Measurements from ENCODE around the gene CREB5.

The CREB5 gene

DNA sequence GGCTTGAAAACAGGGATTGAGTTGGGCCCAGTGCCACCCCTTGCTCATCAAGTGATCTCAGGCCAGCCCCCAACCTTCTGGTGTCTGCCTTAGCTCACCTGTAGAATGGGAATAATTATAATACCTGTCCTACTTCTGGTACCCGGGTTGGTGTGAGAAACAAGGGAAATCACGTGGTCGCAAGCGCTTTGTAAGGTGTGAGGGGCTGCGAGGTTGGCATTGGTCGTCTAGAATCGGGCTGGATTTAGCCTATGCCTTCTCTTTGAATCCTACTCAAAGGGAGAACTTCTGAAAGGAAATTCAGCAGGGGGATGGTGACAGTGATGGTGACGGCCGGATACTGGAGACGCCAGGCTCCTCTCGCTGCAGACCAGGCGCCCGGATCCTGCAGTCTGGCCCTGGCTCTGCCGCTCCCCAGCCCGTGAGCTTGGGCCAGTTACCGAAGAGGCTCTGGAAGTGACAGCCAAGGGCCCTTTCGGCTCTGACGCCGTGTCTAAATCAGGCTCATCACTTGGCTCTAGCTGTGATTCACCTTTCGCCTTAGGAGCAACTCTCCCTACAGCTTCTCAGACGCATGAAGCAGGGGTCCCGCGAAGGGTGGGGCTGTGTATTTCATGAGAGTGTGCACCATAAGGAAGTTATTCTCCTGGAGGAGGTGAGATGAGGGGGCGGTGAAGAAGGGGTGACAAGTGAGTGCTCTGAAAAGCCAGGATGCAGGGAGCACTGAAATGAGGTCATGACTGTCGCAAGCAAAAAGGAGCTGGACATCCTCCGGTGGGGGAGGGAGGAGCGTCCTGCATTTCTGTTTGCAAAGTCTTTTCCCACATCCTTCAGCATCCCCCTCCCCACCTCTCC is 4.0 kb upstream of the CREB5 start:
- no peak for DNase-seq

GRCh38 chr7:28408960-28409715 is 3.2 kb upstream of the CREB5 start:
- DNase-seq = peak; percentile 71

DNA sequence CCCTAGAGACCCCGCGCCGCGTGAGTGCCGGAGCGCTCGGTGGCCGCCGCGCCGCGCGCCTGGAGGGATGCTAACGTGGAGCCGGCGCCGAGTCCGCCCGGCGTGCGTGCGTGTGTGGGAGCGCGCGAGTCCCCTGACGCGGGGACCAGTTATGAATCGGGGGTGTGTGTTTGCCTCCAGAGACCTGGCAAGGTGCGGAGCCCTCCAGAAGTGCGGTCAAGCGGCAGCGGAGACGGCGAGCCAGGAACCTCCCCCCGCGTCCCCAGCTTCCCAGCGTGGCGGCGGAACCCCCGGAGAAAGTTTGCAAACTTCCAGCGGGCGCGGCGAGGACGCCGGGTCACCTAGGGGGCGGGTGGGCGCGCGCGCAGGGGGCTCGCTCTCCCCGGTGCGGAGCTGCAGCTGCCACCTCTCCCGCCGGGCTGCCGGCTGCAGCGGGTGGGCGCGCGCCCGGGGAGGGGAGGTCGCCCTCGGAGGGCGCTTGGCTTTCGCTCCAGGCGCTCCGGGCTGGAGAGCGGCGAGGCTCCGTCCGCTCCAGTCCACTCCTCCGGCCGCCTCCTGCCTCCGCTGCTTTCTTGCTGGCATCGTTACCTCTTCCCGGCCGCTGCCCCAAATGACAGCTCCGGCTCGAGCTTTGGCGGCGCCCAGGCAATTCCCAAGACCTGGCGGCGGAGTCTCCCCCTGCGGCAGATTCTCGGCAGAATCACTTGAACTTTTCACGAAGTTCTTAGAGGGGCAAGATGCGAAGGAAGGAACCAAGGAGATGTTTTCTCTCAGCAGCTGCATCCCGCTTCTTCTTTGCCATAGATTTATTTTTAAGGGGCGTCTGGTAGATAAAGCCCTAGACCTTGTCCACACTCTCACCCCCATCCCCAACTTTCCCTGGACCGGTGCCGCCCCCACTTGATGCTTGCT is 2.3 kb upstream of the CREB5 start:
- no peak for DNase-seq

GRCh38 chr7:28410628-28411531 is 1.4 kb upstream of the CREB5 start:
- DNase-seq = no peak

DNA sequence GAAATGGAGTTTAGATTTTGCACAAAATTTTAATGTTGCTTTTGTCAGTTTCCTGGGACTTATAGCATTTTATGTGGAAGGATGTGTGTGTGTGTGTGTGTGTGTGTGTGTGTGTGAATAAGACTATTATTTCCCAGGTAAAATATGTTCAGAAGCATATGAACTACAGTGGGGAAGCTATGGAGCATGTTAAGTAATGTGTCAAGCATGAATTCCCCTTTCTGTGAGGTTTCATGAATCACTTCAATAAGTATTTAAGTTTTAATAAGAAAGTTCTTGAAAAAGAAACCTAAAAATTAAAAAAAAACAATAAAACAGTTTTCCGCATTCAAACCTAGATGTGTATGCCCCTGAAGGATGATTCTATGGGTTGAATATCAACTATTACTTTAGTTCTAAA is 693 bp downstream of the CREB5 start:
- DNase-seq = no peak

DNA sequence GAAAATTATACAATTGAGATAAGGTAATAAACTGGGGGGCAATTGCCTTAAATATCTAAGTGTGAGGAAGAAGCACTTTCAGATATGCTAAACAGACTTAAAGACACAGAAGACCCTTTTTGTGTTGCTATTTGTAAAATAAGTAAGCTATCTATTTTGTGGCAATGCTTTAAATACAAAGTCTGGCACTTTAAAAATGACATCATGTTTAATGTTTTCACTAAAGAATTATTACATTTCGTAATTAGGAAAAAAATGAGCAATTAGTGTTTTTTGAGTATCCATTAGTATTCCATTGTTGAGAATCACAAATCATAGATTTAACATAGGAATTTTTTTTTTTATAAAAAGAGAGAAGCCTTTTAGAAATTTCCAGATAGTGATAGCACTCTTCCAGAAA is 2.1 kb downstream of the CREB5 start:
- DNase-seq = no peak

- DNase-seq = no peak
Measured at GRCh38 chr7:28417321-28417940, 5.1 kb downstream of the CREB5 start.

DNA sequence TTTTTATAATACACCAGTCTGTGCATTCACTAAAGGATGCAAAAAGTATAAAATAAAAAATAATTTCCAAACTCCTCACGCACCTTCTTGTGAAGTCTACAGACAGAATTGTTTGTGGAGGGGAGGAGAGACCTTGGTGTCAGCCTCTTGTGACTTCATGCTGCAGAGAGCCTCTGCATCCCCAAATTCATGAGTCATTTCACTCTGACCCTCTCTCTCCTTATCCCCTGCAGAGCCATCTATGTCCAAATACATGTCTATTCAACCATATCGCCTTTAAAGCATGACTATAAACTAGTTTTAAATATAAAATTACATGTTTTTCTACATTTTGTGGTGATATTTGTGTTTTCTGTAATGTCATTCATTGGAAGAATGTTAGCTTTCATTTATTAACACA is 6.0 kb downstream of the CREB5 start:
- DNase-seq = no peak

GRCh38 chr7:28418966-28419365 is 6.6 kb downstream of the CREB5 start:
- DNase-seq = no peak

DNA sequence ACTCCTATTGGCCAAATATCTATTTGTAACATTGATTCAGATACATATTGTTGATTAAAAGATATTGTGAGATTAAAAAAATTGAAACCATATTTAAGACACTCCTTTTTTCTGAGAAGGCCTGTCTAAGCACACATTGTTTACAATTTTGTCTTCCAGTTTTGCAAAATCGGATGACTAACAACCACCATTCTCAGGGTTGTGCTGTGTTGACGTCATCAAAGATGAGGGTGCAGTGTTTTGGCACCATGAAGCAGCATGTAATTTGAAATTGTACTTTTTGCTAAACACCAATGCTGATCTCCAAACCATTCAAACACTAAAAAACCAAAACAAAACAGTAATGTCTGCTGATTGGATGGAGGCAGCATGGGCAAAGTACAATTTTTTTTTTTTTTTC is 7.4 kb downstream of the CREB5 start:
- DNase-seq = no peak

DNA sequence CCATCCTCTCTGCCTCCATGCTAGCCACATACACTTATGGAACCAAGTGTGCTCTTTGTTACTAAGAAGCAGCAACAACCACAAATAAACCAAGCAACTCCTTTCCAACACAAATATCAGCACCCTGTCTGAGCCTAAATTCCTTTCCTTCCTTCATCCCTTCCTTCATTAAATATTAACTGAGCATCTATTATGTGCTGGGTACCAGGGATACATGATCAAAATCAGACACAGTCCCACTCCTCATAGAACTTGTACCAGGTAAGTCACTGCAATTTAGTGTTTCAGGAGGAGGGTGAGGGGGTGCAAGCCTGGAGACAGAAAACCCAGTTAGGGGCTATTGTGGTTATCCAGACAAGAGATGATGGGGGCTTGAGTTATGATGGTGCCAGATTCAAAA is 10.8 kb downstream of the CREB5 start:
- no peak for DNase-seq

GRCh38 chr7:28423918-28424514 is 11.7 kb downstream of the CREB5 start:
- DNase-seq = no peak

- DNase-seq = no peak
Measured at GRCh38 chr7:28425496-28425895, 13.2 kb downstream of the CREB5 start.

DNA sequence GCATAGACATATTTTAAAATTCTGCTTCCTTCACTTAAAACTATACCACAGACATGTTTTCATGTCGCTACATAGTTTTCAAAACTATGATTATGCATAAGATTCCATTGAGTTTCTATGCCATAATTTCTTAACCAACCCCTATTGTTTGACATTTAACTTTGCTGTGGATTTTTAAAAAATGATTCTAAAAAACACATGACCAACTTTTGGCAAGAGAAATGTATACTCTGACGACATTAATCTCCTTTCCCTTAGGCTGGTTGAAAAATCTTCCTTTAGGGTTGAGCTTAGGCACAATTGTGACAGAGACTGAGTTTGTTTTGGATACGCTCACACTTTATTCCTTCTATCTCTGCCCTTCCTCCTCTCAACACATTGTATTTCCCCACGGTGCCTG is 14.9 kb downstream of the CREB5 start:
- DNase-seq = no peak

DNA sequence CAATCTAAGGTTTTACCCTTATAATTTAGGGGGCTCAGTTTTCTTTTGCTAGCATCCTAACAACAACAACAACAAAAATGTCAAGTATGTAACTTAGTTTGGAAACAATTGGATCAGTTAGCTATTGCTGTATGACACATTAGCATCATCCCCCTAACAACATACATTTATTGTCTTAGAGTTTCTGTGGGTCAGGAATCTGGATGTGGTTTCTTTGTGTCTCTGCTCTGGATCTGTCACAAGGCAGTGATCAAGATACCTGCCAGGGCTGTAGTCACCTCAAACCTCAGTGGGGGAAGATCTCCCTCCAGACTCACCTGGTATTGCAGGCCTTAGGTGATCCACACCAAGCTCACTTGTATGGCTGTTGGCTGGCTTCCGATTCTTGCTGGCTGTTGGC is 18.3 kb downstream of the CREB5 start:
- no peak for DNase-seq

DNA sequence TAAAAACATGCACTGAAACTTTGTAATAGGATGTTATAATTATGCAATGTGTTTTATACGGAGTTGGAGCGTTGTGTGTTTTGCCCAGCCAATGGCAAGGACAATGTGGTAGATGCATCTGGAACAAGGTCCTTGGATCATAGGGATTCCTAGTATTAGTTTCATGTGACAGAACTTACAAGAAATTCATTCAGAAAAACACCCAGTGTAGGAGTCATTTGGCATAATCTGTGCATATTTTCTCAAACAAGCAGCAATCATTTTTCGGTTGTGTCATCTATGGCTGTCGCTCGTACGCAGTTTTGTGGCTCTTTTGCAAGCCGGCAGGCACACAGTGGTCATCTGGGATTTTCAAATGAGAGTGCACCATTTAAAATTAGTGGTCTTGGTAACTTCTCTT is 19.8 kb downstream of the CREB5 start:
- DNase-seq = no peak

DNA sequence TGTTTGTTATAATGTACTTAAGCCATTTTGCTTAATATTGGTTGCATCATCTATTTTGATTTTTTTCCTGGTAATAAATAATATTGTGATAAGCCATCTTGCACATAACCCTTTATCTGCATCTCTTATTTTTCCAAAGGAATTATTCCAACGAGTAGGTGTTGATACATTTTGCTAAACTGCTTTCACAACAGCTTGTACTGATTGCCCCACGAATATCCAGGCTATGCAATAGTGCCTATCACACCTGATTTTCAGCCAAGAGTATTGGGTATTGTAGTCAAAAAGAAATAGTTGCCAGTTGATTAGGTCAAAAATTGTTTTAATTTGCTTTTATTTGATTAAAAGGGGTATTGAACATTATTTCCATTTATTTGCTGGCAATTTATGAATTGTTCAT is 20.7 kb downstream of the CREB5 start:
- no peak for DNase-seq

- DNase-seq = no peak
Measured at GRCh38 chr7:28433699-28434219, 21.4 kb downstream of the CREB5 start.

GRCh38 chr7:28434510-28434909 is 22.2 kb downstream of the CREB5 start:
- DNase-seq = no peak

DNA sequence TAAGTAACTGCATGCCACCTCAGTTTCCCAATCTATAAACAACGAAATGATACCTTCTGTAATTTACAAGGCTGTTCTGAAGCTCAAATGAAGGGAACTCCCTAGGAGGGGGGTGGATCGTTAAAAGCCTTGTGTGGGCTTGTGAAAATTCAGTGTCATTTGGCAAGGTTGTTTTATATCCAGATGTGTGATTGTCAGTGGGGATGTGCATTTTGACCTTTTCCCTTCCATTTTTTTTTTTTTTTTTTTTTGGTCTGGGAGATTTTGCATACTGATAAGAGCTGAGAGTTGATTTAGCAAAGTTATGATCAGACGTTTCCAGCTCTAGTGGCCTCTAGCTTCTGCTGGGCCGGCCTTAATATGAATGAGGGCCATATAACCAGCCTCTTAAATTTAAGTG is 22.8 kb downstream of the CREB5 start:
- DNase-seq = no peak

- DNase-seq = no peak
Measured at GRCh38 chr7:28435732-28436378, 23.5 kb downstream of the CREB5 start.

Measured in NCI-H1436 treated with DMSO at 0.1 percent for 48 hours (cell line).